ENCODE measurements around the gene DDX27.

DNA sequence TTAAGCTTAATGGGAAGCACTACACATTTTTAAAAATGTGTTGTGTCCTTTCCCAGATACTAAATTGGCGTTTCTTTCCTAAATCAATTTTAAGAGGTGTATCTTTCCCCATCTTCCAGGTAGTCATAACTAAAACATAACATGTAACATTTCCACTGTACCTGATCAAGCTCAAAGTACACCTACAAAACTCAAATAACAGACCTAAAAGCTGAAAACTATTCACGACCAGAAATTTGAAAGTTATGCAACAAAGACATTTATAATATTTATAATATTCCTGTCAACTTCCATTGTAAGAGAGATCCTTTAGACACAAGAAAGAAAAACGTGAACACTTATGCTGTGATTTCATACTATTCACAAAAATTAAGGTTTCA lies 34.5 kb upstream of the DDX27 start:
- TF ChIP-seq ZNF232 (CRISPR knock-in tag; IDR thresholded peaks at IDR 0.05) = no peak
- TF ChIP-seq, protein P1, sequence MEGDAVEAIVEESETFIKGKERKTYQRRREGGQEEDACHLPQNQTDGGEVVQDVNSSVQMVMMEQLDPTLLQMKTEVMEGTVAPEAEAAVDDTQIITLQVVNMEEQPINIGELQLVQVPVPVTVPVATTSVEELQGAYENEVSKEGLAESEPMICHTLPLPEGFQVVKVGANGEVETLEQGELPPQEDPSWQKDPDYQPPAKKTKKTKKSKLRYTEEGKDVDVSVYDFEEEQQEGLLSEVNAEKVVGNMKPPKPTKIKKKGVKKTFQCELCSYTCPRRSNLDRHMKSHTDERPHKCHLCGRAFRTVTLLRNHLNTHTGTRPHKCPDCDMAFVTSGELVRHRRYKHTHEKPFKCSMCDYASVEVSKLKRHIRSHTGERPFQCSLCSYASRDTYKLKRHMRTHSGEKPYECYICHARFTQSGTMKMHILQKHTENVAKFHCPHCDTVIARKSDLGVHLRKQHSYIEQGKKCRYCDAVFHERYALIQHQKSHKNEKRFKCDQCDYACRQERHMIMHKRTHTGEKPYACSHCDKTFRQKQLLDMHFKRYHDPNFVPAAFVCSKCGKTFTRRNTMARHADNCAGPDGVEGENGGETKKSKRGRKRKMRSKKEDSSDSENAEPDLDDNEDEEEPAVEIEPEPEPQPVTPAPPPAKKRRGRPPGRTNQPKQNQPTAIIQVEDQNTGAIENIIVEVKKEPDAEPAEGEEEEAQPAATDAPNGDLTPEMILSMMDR (IDR thresholded peaks at IDR 0.05) = no peak
